Activated T-helper 1 cell treated with Interleukin-2 at 50 U/mL for 16 hours (primary cell): Measurements from ENCODE around the gene GLO1.

Source experiments
- DNase-seq: peaks from one replicate; pipeline ENCODE4 v3.0.0-alpha.2; 2020; ENCODE audit warnings: low read depth

The GLO1 gene

DNA sequence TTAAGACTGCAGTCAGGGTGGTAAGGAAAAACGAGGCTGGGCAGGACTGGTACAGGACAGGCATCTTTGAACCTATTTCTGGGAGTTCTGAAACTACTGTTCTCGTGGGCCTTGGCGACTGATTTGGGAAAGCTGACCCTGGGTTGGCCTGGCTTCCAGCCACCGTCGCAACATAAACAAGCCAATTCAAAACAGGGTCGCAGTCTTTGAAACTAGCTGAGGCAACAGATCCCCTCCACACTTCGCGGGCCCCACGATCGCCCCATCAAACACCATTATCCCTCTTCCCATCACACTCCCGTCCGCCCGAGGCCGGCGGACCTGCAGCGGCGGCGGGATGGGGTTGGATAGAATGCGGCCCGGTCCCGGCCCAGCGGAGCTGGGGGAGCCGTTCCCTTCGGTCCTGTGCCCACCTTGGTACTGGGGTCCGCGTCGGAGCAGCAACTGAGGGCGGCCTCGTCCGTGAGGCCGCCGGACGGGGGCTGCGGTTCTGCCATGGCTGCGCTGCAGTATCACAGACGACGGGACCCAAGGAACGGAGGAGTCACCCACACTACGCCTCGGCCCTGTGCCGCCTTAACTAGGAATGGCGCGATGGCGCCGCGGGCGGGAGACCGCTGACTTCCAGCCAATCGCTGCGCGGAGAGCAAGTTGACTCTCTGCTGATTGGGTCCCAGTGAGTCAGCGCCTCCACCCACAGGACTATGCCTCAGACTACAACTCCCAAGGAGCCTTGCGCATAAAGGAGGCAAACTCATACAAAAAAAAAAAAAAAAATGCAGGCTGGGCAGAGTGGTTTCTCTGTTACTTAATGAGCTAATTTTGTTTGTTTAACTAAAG lies at the start of gene GLO1:
TSS of gene GLO1 (minus strand) at position 588 of the 840 bp plus-strand sequence. CDS start at position 497, 91 bp downstream.
- peak; percentile 94 for DNase-seq

DNA sequence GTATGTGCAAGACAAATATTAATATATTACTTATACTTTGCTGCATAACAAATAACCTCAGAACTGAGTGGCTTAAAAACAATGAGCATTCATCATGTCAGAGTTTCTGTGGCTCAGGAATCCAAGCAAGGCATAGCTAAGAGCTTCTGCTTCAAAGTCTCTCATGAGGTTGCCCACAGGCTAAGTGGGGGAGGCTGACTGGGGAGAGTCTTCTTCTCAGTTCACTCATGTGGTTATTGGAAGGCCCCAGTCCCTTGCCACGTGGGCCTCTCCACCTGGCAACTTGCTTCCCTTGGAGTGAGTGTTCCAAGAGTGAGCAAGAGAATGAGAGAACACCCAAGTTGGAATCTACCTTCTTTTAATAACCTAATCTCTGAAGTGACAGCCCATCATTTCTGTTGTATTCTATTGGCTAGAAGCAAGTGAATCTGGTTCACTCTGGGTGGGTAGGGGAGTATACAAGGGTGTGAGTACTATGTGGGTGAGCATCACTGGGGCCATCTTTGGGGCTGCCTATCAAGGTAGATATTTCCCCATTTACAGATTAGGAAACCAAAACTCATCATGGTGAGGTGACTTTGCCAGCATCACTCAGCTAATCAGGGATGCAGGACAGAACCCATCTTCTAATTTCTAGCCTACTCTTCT lies 48.1 kb upstream of the GLO1 start:
- no peak for DNase-seq

DNA sequence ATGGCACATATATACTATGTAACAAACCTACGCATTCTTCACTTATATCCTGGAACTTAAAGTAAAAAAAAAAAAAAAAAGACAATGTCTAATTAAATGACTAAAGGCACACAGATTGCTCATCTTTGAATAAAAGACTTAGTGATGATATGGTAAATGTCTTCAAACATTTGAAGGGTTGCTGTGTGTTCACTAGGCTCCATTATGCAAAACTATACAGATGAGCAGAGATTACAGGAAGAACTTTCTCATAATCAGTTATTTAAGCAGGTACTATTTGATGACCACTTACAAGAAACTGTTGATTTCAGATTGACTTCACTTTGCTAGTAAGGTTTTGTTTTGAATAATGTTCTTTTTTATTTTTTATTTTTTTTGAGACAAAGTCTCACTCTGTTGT lies 46.5 kb upstream of the GLO1 start:
- no peak for DNase-seq

DNA sequence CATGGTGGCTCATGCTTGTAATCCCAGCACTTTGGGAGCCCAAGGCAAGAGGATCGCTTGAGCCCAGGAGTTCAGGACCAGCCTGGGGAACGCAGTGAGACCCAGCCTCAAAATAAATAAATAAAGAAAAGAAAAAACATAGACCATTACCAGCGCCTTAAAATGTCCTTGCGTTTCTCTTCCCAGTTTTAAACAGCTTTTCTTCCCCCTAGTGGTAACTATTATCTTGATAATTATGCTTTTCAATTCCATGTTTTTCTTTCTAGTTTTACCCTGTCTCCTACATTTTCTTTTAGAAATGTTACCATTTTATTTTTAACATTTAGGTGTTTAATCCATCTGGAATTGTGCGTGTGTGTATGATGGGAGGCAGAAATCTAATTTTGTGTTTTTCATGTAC lies 36.6 kb upstream of the GLO1 start:
- no peak for DNase-seq

DNA sequence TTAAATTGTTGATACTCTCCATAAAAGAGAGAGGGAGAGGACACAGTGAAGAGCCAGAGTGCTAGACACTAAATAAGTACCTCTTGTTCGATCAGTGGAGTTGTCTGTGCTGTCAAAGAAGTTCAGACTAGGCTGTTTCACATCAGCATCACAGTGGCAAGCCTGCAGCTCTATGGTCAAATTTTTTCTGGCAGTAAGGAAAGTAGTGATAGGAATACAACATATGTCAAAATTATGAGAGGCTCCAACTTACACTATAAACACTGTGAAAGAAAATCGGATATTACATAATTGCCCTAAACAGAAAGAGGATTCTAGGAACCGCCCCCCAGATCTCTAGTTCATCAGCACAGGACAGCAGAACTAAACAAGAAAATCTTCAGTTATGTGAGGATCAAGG lies 35.3 kb upstream of the GLO1 start:
- no peak for DNase-seq

DNA sequence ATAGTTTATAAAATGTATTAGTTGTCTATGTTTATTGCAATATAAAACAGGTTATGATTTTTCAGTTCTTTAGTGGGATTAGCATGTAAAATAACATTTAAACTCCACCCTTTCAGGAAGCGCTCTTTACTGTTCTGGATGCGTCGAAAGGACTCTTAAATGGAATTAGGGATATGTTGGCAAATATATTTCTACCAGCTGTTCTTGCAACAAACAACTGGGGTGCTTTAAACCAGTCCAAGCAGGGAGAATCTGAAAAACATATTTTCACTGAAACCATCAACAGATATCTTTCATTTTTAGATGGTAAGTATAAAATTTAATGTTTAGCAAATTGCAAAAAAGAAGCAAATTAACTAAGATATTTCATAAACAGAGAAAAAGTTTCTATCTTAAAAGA lies 34.0 kb upstream of the GLO1 start:
- no peak for DNase-seq

DNA sequence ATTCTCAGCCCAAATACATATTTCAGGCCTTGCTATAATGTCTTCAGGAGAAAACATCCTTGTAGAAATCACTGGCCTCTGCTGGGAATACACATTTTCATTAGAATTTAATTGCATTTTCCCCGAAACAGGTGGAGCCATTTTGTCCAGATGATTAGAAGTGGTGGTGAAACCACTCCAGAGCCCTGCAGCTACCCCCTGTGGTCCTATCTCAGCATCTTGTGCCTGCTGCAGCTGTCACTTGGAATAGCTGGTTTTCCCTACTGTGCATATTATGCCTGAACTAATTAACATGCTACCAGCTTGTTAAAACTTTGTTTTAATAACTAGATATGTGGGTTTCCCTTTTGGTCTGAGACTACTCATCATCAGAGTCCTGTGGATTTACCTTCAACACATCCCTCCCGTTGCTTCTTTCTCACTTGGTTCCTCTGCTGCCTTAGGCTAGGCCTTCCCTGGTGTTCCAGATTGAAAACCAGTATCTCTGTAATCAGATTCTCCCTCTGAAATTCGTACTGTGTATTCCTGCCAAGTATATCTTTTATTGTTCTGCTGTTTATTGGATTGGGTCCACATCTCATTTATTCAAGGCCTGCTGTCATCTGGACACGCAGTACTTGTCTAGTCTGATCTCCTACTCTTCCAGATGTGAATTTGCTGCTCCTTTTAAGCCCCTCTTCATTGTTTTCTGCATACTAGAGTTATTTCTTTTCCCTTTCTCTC lies 27.4 kb upstream of the GLO1 start:
- DNase-seq = no peak

DNA sequence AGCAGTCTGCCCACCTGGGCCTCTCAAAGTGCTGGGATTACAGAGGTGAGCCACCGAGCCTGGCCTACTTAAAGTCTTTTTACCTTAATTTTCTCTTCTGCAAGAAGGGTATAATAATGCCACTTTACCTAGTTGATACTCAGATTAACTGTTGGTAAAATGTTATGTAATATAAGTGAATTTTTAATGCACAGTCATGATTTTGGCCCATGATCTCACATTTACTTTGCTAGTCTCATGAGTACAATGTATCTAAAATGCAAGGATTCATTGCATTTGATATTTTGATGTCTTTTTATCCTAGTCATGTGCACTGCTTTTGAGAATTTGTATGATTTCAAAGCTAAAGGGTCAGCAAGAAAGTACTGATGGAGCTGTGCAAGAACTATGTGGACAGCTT lies 25.3 kb upstream of the GLO1 start:
- no peak for DNase-seq

DNA sequence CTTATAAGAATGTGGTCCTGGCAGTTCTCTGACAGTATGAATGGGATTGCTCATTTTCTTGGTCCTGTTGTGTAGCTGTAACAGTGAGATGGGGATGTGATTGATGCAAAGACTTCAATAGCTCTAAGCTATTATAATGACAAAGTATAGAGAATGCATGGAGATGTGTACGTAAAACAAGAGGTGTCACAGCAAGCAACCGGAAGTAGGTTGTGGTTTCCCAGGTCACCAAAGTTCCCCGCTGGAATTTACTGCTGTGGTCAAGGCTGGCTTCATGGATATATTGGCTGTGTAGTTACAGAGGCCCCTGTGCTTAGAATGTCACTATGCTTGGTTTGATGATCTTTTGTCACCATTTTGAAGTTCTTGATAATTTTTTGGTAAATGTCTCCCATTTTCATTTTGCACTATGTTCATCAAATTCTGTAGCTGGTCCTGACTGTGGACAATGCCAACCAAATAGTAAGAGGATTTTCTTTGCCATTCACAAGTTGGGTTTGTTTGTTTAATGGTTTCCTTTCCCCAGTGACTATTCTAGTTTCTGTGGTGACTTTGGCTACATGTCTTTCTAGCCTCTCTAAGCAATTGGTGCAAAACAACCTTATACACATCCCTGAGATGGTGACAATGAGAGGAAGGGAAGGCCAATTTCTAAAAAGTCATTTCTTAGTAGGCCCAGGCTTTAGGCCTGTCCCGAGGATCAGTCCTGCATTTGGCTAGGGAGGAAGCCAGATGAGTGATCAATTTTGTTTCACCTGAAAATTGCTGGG lies 22.7 kb upstream of the GLO1 start:
- no peak for DNase-seq

DNA sequence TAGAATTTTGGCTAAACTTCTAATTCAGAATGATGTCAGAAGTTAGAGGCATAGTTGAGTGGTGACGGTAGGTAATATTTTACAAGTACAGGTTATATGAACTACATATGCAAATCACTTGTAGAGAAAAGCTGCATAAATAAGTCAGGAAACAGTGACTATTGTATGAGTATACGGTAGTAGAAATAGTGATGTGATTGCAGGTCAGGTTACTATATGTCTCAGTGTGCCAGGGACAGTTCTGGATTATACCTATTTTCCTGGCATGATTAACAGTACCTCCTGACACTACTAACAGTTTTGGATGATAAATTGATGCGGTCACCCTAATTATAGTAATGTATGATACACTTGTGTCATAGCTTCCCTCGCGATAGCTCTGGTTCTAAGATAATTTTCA lies 21.4 kb upstream of the GLO1 start:
- no peak for DNase-seq

DNA sequence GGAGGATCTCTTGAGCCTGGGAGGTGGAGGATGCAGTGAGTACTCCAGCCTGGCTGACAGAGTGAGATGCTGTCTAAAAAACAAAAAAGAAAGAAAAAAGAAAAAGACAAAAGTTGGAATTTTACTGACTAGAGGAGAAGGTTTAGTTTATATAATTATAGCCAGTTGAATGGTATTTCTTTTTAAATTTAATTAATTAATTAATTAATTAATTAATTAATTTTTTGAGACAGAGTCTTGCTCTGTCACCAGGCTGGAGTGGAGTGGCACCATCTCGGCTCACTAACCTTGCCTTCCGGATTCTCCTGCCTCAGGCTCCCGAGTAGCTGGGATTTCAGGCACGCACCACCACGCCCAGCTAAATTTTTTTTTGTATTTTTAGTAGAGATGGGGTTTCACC lies 20.8 kb upstream of the GLO1 start:
- DNase-seq = no peak

DNA sequence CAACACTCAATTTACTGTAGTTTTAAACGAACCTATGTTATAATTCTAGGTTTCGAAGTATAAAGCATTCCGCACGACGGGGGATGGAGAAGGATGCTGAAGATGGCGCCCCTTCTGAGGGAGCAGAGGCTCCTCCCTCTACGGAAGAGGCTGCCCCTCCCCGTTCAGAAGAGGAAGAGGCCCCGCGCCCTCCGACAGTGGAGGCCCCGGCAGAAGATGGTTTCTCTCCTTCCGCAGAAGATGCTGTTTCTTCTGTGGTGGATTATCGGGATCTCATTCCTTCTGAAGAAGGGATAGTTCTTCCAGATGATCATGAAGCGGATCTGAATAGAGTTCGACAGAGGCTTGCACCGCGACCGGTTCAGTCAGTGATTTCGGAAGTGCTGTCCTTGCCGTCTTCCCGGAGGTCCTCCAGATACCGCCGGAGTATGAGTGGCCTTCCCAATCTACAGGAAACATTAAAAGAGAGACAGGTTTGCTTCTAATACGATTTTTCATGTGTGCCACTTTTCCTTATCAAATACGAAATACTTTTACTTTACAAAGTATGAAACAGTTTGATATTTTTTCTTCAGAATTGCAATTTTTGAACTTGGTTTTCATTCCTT lies 19.9 kb upstream of the GLO1 start:
- no peak for DNase-seq

DNA sequence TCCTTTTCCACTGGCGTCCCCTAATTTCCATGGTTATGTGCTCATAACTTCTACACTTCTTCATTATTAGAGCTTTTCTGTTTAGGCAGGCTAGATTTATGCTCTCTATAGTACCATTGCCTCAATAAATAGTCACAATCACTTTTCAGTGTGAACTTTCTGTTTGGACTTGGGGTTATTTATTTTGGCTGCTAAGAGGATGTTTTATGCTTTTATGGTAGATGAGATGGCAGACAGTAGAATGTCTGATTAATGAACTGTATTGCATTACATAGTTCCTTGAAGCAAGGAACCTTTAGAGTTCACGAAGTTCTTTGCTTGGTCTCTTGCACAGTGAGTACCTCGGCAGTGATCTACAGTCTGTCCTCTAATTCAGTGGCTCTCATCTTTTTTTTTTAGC lies 19.1 kb upstream of the GLO1 start:
- no peak for DNase-seq

DNA sequence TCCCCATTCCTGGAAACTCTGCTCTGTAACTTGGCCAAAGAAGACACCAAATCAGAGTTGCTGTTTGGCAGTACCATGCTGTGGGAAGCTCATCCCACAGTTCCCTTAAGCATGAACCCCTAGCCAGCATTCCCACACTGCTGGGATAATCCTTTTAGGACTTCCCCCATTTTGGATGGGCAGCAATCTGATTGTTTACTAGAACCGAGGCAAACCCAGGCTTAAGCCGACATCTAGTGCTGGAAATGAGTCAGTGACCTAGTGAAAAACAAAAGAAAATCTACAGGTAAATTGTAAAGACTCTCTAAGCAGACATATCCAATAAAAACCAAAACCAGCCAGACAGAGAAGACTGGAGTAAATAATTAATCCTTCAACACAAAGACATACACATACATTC lies 17.4 kb upstream of the GLO1 start:
- DNase-seq = no peak

DNA sequence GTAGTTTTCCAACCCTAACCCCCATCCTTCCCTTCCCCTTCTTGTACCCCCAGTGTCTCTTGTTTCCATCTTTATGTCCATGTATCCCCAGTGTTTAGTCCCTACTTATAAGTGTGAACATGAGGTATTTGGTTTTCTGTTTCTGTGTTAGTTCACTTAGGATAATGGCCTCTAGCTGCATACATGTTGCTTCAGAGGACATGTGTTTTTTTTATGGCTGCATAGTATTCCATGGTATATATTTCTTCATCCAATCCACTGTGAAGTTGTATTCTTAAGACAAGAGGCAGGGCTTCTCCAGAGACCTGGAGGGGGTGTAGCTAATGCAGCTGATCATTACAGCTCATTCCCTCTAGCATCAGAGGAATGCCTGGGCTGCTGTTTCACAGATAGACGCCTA lies 16.4 kb upstream of the GLO1 start:
- no peak for DNase-seq

DNA sequence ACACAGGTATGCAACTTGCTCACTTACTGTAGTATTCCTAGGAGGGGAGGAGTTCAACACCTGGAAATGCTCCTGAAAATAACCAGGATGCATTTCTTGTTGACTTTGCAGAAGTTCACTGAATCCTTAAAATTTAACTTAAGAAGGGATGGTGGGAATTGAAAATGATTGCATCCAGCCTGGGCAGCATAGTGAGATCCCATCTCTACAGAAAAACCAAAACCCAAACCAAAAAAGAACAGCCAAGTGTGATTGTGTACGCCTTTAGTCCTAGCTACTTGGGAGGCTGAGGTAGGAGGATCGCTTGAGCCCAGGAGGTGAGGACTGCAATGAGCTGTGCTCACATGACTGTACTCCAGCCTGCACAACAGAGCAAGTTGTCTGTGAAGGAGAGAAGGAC lies 13.9 kb upstream of the GLO1 start:
- no peak for DNase-seq

DNA sequence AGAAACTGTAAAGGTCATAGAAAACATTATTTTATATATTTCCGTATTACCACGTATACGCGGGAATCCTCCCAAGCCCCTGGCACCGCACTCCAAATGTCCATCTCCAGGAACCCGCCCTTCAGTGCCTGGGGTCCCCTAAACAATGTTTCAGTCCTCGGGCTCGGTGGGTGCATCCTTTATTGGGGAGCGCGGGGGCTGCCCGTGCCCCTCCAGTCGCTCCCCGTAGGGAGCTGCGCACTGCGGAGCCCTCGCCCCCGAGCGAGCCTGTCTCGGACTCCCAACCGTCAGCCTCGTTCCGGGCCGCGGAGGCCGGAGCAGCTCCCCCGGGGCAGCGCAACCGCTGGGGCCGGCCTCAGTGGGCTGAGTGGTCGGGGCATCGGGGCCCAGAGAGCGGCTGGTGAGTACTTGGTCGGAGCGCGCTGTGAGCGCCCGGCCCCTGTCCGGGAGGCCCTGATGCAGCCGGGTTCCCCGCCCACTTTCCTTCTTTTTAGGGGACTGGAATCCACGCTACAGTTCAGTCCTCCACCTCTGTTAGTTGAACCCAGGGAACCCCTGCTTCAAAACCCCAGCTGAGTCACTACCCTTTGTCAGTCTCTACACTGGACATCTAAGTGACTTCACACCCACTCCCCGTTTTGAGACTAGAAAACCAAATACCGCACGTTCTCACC lies 12.2 kb upstream of the GLO1 start, which contains the start of gene DNAH8:
TSS of gene DNAH8 (plus strand) at position 296 of the 674 bp plus-strand sequence. CDS start 7,499 bp downstream, outside the sequence.
- DNase-seq = no peak

DNA sequence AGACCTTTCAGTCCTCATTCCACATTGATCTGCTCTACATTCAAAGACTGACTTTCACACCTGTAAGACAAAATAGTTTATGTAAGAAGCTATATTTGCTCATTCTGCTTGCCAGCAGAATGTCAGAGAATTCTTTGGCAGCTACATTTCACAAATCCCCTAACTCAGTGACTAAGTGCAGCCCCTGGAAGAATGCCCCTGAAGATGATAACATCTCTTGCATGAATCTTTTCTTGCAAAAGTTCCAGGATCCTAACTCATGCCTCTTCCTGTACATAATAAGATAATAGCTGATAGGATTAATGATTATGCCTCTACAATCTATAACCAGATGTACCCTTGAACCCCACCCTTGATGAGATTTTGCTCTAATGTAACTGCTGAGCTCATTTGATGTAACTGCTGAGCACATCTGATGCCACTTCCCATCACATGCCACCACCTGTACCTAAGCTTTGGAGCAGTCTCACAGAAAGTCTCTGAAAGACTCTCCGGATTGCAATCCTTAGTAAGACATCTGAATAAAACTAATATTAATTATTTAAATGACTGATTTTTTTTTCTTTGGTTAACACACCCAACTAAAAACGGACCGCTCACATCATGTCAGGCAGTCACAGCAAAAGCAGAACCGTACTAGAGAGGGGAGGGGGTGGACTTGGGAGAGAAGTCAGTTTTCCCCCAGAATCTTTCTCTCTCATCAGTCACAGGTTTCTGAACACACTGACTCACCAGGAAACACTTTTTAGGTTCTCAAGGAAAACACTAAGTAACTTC lies 11.5 kb upstream of the GLO1 start:
- no peak for DNase-seq

DNA sequence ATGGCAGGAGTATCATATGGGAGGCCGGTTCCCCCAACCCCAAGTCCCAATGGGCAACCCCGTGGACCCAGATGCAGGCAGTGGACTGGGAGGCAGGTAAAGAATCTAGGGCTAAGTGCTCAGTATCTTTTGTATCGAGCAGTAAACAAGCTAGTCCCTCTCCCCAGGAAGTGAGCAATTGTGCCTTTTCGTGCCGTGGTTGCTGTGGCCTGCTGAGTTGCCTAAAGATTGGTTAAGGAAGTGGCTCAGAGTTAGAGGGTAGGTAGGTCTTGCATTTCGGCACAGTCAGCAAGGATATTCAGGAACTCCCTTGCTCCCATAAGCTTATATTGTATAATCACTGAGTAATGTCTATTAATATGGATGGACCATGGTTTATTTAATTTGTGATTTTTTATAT lies 10.9 kb upstream of the GLO1 start:
- DNase-seq = peak; percentile 33

DNA sequence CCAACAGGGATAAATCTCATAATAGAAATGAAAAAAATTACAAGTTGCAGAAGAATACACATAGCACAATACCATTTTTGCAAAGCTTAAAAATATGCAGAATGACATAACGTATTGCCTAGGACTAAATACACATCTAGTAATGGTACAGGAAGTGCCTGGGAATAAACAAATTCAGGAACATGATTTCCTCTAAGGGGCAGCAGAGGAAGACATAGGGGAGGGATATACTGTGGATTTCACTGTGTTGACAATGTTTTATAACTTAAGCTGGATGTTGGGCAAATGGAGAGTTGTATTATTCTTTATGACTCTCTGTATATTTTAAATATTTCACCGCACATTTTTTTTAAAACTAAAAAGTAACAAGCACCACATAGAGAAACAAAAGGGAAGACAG lies 5.6 kb upstream of the GLO1 start:
- no peak for DNase-seq
